GM12872 (cell line): ENCODE data around the gene CCDC188.

Experiments used
- CTCF ChIP-seq: IDR thresholded peaks from 3 replicates; pipeline ENCODE4 v1.5.1; 2011; ENCODE audit warnings: low read depth, mild to moderate bottlenecking, low read length, moderate library complexity; ENCODE audit not compliant: insufficient read depth

Gene CCDC188

GRCh38 chr22:20128902-20129746 is 21.7 kb downstream of the CCDC188 start:
- peak; percentile 50; the same call in 2 of the 3 replicates for TF ChIP-seq CTCF

- no peak for TF ChIP-seq CTCF
Observed at GRCh38 chr22:20128619-20128901, 22.3 kb downstream of the CCDC188 start.

GRCh38 chr22:20127869-20128618 is 22.8 kb downstream of the CCDC188 start:
- TF ChIP-seq CTCF = no peak

GRCh38 chr22:20127318-20127868 is 23.5 kb downstream of the CCDC188 start:
- no peak for TF ChIP-seq CTCF

- no peak for TF ChIP-seq CTCF
Observed at GRCh38 chr22:20126284-20127029, 24.4 kb downstream of the CCDC188 start.

- no peak for TF ChIP-seq CTCF
Observed at GRCh38 chr22:20125201-20126174, 25.4 kb downstream of the CCDC188 start.
